COLO668 (cell line): ENCODE measurements around the gene SLC4A8.
"Not testable (repeated sequence)": the region's sequence is repeated elsewhere in the genome, so short reads cannot be mapped to it uniquely, and the experiment has no call there.

Experiments used
- DNase-seq: peaks from one replicate; lab custom pipeline; 2025; ENCODE audit not compliant: unreplicated experiment; lab: John Stamatoyannopoulos, UW

SLC4A8 gene

DNA sequence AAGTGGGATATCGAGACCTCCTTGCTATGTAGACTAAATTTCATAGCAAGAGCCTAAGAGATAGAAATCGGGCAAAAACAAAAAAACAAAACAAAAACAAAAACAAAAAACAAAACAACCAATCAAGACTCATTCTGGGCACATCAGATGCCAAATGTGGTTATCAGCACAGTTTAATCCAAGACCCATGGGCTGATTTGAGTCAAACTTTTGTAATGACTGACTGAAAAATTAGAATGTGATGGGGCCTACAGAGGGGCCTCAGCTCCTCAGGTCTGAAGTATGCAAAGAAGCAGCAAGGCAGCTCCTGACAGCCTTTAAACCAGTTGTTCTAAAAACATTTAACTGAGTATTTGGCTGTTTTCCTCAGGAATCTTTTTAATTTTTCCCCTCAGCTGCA is 49.3 kb downstream of the SLC4A8 start:
- no peak for DNase-seq

DNA sequence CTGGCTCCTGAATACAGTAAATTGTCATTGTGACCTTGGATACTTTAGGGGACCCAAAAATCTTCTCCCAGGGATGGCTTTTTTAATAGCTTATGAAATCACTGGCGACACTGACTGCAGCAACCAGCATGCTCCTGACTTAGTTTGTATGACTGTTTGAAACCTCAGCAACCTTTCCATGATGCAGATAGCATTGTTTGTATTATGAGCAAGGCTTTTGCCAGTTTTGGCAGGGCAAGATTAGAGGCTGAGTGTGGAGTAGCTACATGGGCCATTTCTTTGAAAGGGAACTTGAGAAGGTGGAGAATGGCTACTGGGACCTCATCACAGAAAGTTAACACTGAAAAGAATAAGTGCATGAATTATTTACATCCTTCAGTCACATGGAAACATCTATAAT is 50.9 kb downstream of the SLC4A8 start:
- DNase-seq = no peak

DNA sequence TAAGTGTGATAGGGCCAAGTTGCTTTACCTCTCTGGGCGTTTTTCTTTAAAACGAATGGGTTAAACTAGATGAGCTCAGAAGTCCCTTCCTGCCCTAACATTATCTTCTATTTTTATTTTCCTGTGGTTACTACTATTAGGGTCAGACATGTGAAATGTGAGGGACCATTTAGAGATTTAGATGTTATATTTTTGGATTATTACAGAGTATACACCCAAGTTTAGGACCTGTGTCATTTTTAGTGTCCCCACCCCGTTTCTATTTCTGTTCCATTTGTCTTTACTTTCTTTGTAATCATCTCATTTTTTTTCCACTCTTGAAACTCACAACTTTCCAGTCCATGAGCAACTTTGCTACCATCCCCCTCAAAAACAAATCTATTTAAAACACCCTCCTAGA is 56.3 kb downstream of the SLC4A8 start:
- DNase-seq = no peak

DNA sequence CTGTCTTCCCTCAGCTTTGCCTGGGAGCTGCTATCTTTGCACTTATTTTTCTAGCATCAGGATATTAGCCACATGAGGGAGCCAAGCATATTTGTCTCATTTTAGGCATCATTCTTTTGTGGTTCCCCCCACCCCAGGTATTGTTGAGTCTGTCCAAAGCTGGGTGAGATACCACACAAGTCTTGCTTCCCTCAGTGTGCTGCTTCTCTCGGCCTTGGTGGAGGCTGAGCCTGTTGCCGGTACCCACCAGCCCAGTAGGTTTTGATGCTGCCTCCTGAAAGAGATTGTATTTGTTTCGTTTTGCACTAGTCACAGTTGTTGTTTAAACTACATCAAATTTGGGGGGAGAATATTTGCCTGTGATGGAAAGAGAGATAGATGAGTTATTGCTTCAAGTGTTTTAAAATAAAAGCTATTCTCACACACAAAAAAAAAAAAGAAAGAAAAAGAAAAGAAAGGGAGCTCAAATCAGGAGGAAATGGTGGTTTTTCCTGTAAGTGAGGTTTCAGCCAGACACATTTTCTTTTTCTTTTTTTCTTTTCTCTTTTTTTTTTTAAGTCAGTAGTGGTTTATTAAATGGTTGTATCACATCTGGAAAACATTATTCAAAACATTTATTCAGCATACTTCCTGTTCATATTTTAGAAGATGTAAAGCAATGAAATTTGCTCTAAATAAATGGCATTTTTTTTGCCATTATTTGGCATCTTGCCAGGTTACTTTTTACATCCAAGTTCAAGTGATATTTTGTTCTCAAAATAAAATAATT is 58.5 kb downstream of the SLC4A8 start:
- no peak for DNase-seq

DNA sequence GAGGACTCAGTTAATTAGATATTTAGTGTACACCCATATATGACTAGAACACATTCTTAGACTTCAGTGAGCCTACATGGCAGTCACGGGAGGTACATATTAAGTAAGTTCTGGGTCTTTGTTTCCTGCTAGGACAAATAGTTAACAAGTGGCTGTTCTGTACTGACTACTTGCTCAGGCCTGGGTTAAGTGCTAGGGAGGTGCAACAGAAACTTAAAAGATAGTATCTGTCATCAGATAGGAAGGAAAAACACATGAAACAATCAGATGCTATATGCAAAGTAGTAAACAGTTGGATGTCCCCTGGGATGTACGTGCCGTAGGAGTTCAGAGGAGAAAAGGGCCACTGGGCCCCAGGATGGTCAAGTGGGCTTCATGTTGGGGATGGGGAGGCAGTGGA is 59.5 kb downstream of the SLC4A8 start:
- no peak for DNase-seq

DNA sequence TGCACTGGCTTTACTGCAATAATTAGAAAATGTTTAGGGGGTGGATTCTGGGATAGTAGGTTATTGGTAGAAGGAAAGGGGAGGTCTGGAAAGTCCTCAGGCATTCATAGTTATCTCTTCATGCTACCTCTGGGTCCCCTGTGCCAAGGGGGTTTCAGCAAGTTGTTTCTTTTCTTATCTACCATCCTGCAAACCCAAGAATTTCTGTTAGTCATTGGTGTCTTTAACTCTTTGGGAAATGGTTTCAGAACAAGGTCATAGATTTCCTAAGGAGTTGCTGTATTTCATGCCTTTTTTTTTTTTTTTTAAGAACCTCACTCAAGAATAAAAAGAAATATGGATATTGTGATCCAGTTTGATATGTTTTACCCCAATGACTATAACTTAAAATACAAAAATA is 63.6 kb downstream of the SLC4A8 start:
- no peak for DNase-seq

DNA sequence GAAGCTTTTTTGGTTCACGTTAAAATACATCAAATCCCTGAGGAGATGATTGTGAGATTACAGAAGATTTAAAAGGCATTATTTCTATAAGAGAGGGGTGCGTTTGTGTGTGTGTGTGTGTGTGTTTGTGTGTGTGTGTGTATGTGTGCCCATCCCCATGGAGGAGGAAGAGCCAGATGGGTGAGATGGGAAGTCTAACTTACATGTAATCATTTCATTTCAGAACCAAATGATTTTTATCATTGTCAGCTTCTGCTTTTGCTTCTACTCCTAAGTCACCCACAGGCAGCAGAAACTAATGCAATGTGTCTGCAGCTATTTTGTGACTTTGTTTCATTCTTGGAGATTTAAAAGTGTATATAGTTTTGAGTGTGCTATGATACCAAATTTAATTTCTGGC is 68.7 kb downstream of the SLC4A8 start:
- no peak for DNase-seq

DNA sequence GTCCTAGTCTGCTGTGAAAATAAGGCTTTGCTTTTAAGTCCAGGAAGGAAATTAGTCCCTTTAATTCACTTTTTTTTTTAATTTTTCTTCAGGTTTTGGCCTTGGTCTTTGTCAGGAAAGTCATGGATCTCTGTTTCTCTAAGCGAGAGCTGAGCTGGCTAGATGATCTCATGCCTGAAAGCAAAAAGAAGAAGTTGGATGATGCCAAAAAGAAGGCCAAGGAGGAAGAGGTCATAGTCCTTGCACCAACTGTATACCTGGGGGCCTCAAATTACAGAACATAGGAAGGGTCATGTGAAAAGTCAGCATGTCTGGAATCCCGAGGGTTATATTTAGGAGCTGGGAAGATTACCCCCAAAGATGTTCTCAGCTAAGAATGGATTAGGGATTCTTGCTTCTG is 72.3 kb downstream of the SLC4A8 start:
- DNase-seq = no peak

DNA sequence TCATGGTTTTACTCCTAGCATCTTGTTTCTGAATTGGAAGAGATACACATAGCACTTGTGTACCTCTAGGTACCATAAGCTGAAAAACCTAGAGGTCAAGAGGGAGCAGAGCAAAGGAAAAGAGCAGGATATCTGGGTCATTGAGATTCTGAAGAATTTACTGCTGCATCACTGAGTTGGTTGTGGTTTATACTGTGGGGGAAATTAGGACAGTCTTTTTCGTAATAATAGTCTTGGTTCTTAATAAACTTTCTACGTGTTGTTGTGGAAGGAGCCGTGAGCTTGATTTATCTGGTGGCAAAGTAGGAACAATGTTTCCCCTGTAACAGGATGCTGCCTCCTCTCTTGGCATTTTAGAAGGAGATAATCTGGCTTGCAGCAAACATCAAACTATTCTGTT is 80.2 kb downstream of the SLC4A8 start:
- no peak for DNase-seq

DNA sequence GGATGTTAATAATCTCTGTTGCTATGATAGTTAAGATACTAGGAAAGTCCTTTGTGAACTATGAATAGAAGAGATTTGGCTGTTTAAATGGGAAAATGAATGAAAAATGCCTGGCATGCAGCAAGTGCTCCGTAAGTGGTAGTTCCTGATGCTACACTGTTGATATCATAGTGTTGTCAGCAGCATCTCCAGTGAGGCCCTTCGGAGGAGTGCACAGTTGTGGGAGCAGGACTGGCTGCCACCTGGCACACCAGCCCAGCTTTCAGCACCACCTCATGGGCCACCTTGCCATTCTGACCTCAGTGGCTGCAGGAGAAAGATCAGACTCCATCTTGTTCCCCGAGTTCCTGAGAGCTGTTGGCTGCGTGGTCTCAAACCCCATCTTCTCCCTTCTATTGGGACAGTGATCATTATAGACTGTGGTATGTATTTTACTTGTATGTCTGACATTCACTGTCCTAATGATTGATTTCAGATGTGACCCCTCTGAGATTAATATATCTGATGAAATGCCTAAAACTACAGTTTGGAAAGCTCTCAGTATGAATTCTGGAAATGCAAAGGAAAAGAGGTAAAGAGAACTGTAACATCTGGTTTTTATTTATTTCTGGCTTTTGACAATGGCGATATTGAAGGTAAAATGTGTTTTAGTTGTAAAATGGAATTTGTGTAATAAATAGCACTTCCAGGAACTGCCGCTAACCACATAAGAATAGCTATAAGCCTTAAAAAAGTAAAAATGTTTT is 80.9 kb downstream of the SLC4A8 start:
- DNase-seq = no peak

DNA sequence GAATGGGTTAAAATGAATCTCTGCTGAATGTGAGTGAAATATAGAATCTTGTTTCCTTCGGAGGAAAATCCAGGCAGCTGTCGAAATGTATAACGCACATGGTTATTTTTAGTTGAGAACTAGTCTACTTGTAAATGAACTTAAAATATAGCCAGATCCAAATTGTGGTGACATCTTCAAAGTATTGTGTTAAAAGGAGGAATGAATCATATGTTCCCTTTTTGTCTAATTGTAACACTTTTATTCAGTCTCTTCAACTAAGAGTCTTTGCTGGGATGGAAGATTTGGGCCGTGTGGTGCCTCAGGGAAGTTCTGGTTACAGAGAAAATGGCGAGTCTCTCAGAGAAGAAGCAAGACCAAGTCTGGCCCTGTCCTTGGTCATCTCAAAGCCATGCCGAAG is 82.5 kb downstream of the SLC4A8 start:
- no peak for DNase-seq

DNA sequence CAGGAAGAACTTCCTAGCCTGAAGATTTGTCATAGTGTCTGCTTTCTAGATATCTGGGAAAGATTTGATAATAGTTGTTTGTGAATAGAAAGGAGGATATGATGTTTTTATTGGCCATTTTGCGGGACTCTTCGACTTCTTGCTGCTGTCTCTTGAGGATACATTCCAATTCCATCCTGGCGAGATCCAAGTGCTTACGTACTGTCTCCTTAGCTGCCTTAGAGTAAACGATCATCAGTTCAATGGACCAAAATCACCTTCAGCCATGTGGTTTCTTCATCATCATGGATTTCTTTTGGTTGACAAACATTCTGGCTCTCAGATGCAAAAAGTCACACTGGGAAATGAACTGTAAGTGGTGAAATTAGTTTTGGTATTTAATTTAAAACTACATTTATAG is 83.7 kb downstream of the SLC4A8 start:
- DNase-seq = no peak

DNA sequence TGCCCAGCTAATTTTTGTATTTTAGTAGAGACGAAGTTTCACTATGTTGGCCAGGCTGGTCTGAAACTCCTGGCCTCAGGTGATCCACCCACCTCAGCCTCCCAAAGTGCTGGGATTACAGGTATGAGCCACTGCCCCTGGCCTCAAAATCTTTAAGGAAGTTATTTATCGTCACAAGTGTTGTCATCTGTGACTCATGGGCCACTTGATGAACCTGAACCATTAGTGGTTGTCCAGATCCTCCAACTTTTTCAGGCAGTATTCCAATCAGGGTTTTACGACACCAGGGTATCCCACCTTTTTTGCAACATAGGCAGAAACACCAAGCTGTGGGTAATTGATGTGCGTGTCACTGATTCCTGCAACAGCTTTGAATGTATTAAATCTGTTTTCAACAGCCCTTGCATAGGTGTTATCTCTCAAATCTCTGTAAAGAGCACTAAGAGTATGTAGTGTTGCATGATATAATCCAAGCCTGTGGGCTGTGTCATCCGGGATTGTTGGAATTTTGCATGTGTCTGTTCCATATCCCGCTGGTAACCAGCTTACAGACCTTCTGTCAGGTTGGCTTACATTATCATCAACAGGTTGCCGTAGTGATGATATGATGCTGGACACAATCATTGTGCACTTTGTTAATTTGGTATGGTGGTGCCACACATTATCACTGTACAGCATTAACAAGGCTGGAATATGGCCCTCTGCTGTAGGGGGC is 87.1 kb downstream of the SLC4A8 start:
- no peak for DNase-seq

DNA sequence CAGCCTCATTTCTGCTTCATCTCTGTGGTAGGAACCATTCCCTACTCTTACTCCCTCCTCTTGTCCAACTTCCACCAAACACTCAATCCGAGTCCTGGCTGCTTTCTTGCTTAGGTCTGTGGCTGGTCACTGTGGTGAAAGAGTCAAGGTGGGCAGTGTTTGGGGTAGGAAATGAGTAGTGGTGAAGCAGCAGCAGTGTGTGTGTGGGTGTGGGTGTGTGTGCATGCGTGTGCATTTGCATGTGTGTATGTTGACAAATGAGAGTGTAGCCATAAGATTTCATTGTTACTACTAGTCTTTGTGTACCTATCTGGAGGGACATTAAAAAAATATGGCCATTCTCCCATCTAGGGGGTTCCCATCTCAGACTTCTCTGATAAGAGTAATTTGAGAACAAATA is 87.8 kb downstream of the SLC4A8 start:
- no peak for DNase-seq

DNA sequence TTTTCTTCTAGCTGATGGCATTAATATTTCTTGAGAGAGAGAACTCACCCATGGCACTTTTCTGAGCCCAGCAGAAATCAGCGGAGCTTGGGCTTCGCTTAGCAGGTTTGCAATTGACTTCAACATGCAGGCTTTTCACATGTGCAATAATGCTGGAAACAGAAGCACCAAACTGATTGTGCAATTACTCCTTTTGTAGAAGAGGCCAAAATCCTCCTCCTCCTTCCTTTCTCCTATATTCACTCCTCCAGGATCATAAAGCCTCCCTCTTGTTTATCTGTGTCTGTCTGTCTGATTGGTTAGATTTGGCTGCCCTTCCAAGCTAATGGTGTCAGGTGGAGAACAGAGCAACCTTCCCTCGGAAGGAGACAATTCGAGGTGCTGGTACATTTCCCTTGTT is 90.4 kb downstream of the SLC4A8 start:
- not testable (repeated sequence) for DNase-seq

DNA sequence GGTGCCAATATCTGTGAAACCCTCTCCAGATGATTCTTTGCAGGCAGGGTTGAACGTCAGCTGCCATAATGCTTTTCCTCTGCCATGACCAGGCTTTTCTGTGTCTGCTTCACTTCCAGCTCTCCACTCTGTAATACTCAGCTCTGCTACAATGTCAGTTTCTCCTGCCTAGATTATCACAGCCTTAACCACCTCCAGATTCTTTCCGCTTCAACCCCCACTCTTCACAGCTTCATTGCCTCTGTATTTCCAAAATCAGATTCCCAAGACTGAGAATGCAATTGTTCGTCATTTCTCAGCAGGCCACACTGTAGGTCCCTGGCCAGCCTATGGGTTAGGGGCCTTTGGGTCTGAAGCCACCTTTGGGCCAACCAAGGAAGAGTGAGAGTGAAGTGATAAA is 92.7 kb downstream of the SLC4A8 start:
- DNase-seq = no peak

DNA sequence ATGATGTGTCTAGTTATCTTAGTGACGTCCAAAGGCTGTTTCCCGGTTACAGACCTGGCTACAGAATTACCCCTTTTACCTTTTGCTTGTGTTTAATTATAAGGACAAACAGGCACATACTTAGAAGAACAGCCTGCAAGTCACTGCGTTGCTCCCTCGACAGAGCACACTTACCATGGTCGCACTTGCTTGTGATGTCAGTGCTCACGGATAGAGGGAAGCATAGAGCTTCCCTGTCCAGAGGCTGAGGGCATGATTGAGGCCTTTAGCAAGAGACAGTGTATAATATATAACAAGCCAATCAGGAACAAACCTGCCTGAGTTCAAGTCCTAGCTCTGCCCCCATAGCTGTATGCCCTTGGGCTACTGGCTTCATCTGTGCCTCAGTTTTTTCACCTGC is 93.2 kb downstream of the SLC4A8 start:
- no peak for DNase-seq

DNA sequence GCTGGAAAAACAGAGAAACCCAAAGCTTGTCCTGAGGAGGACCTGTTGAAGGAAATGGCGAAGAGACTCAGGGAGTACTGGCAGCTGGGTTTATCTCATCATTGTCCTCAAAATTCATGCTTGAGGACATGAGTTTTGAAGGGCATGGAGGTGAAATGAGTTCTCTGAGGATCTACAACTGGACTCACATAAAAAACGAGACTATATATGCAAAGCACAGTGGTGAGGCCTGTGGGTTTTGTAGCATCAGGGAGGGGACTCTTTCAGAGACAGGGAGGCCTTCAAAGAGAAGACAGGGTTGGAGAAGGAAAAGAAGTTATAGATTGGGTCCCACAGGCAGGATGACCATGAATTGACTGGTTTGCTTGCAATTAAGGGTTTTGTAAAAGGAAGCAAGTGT is 95.1 kb downstream of the SLC4A8 start:
- DNase-seq = no peak

DNA sequence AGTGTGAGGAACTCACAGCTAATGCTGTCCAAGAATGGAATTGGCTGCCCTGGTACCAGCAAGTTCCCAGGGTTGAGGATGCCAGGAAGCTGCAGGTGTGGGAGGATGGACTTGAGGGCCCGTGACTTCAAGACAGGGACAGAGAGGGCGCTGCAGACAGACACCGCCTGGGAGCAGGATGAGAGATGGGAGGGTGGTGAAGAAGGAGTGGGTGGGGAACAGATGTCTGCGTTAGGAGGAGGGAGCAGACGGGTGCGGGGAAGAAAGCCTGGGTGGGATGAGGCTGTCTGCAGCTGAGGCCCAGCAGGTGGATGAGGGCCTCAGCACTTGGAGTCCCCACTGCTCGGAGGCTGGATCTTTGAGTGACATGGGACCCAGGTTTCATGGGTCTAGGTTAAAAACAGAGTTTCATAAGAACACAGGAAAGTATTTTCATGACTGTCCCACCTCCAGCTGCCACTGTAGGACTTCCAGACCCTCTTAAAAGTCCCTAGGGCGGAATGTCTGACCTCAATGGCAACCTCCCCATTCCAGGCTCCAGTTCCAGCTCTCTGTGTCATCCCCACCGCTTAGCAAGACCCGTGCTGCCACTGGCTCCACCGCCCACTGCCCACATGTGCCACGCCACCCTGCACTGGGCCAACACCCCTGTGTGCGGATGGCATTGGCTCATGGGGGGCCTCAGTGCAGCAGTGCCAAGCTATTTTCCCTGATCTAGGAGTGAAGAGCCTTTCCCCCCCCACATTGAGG is 96.1 kb downstream of the SLC4A8 start:
- no peak for DNase-seq

DNA sequence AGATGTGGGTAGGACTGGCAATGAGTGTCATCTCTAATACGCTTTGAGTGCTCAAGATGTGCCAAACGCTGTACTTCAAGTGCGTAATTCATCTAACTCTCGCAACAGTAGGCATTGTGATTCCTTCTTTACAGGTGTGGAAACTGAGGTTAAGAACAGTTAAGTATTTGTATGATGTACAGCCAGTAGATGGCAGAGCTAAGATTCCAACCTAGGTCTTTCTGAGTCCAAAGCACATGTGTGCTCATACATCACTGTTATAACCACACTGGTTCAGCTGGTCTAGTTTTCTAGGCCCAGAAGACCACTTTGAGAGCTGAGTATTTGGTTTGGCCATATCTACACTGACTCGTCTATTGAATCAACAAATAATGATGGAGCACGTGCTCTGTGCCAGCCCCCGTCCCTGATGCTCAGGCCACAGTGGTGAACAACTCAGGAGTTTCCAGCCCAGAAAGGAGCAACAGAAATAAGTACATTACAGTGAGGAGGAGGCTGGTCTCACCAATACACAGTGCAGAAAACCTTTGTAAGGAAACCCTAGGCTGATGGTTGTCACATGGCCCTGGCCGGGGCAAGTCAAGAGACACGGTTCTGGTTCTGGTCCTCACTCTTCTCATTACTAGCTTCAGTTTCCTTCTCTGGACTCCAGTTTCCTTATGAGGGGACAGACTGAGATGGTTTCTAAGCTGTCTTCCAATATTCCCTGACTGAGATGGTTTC is 97.1 kb downstream of the SLC4A8 start:
- no peak for DNase-seq

DNA sequence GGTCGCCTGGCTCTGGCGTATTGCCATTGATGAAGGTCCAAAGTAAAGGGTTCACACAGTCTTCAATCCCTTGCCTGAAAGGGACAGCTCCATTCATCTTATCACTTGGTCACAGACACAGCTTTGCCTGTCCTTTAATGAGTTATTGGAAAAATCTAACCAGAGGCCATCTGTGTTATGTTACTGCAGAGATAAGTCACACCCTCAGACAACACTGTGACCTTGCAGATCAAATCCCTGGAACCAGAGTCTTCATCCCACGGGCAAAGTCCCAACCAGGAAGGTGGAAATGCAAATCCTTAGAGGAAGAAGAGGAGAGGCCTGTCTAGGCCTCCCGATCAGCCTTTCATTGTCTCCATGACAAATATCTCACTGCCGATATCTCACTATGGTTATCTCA is 98.1 kb downstream of the SLC4A8 start:
- no peak for DNase-seq
